ENCODE data around the gene COMMD3. TPM values are rescaled to one million over a fixed set of nuclear protein-coding genes. Genes with fewer than 3 reads are reported as not detected.

The COMMD3 gene
- total RNA-seq, 1 donor = 53.9 TPM

GRCh38 chr10:22280078-22280477 lies 36.1 kb upstream of the COMMD3 start:
- TF ChIP-seq, protein P1, sequence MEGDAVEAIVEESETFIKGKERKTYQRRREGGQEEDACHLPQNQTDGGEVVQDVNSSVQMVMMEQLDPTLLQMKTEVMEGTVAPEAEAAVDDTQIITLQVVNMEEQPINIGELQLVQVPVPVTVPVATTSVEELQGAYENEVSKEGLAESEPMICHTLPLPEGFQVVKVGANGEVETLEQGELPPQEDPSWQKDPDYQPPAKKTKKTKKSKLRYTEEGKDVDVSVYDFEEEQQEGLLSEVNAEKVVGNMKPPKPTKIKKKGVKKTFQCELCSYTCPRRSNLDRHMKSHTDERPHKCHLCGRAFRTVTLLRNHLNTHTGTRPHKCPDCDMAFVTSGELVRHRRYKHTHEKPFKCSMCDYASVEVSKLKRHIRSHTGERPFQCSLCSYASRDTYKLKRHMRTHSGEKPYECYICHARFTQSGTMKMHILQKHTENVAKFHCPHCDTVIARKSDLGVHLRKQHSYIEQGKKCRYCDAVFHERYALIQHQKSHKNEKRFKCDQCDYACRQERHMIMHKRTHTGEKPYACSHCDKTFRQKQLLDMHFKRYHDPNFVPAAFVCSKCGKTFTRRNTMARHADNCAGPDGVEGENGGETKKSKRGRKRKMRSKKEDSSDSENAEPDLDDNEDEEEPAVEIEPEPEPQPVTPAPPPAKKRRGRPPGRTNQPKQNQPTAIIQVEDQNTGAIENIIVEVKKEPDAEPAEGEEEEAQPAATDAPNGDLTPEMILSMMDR (IDR thresholded peaks at IDR 0.05; ENCODE audit: extremely low read depth, low read depth, low read length) = no peak
- Histone ChIP-seq H3K4me1 (ENCODE audit: insufficient read depth, low read length) (no peaks in the 10 kb centered on the region), H3K9me3 (ENCODE audit: low read depth, low read length) (no peaks in the 10 kb centered on the region), H3K4me2 (ENCODE audit: insufficient read depth, low read length) (no peak overlapping the region), H3K27me3 (ENCODE audit: insufficient read depth, low read length) (peaks cover 17% of the 10 kb centered on the region), H3K36me3 (ENCODE audit: insufficient read depth, low read length) (no peaks in the 10 kb centered on the region), H3K79me2 (ENCODE audit: insufficient read depth, low read length) (no peaks in the 10 kb centered on the region), H4K20me1 (ENCODE audit: insufficient read depth, low read length) (no peaks in the 10 kb centered on the region), H3K4me3 (ENCODE audit: insufficient read depth, low read length) (no peak overlapping the region), H2AFZ (ENCODE audit: low read length) (no peak overlapping the region), H3K27ac (ENCODE audit: low read depth, low read length) (no peak overlapping the region)
- peak; percentile 50 for DNase-seq (ENCODE audit: insufficient read length, low spot score, missing footprints)

- TF ChIP-seq, protein P1 (IDR thresholded peaks at IDR 0.05; ENCODE audit: extremely low read depth, low read depth, low read length) = no peak
- H3K9me3 ChIP-seq (ENCODE audit: low read depth, low read length) = no peaks in the 10 kb centered on the region
- peaks cover 7% of the 10 kb centered on the region for H3K27me3 ChIP-seq (ENCODE audit: insufficient read depth, low read length)
- H3K4me2 ChIP-seq (ENCODE audit: insufficient read depth, low read length) = no peak overlapping the region
- H4K20me1 ChIP-seq (ENCODE audit: insufficient read depth, low read length) = no peaks in the 10 kb centered on the region
- H3K27ac ChIP-seq (ENCODE audit: low read depth, low read length) = no peak overlapping the region
- H3K79me2 ChIP-seq (ENCODE audit: insufficient read depth, low read length) = no peaks in the 10 kb centered on the region
- H2AFZ ChIP-seq (ENCODE audit: low read length) = no peak overlapping the region
- DNase-seq (ENCODE audit: insufficient read length, low spot score, missing footprints) = no peak
- no peaks in the 10 kb centered on the region for H3K4me1 ChIP-seq (ENCODE audit: insufficient read depth, low read length)
- no peak overlapping the region for H3K4me3 ChIP-seq (ENCODE audit: insufficient read depth, low read length)
- no peaks in the 10 kb centered on the region for H3K36me3 ChIP-seq (ENCODE audit: insufficient read depth, low read length)
Measured at GRCh38 chr10:22285130-22285529, 31.1 kb upstream of the COMMD3 start.

- Histone ChIP-seq H3K36me3 (ENCODE audit: insufficient read depth, low read length) (no peaks in the 10 kb centered on the region), H3K27me3 (ENCODE audit: insufficient read depth, low read length) (peaks cover 2% of the 10 kb centered on the region), H3K27ac (ENCODE audit: low read depth, low read length) (no peak overlapping the region), H3K4me2 (ENCODE audit: insufficient read depth, low read length) (no peak overlapping the region), H2AFZ (ENCODE audit: low read length) (no peak overlapping the region), H3K9me3 (ENCODE audit: low read depth, low read length) (no peaks in the 10 kb centered on the region), H3K4me1 (ENCODE audit: insufficient read depth, low read length) (no peaks in the 10 kb centered on the region), H3K4me3 (ENCODE audit: insufficient read depth, low read length) (no peak overlapping the region), H3K79me2 (ENCODE audit: insufficient read depth, low read length) (no peaks in the 10 kb centered on the region), H4K20me1 (ENCODE audit: insufficient read depth, low read length) (no peaks in the 10 kb centered on the region)
- no peak for DNase-seq (ENCODE audit: insufficient read length, low spot score, missing footprints)
- TF ChIP-seq, protein P1 (IDR thresholded peaks at IDR 0.05; ENCODE audit: extremely low read depth, low read depth, low read length) = no peak
Measured at GRCh38 chr10:22293747-22294404, 22.3 kb upstream of the COMMD3 start.

DNA sequence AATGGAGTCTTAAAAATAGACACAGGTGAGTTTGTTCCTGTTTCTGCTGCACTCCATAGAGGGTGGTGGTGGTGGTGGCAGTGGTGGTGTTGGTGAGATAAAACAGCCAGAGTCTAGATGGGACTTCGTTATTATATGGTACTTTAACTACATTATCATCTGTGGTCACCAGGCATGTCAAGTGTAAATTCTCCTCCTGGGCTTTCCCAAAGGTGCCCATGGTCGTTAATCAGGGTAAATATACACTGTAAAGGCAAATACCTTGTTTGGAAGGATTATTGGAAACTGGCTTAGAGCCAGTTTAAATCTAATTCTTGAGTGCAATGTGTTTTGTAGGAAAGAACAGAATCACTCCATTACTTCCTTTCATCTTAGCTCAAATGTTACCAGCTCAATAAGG lies 21.5 kb upstream of the COMMD3 start:
- Histone ChIP-seq H3K27ac (ENCODE audit: low read depth, low read length) (no peak overlapping the region), H3K9me3 (ENCODE audit: low read depth, low read length) (no peaks in the 10 kb centered on the region), H3K27me3 (ENCODE audit: insufficient read depth, low read length) (peaks cover 2% of the 10 kb centered on the region), H3K4me2 (ENCODE audit: insufficient read depth, low read length) (no peak overlapping the region), H3K4me1 (ENCODE audit: insufficient read depth, low read length) (no peaks in the 10 kb centered on the region), H3K79me2 (ENCODE audit: insufficient read depth, low read length) (no peaks in the 10 kb centered on the region), H3K36me3 (ENCODE audit: insufficient read depth, low read length) (no peaks in the 10 kb centered on the region), H4K20me1 (ENCODE audit: insufficient read depth, low read length) (no peaks in the 10 kb centered on the region), H3K4me3 (ENCODE audit: insufficient read depth, low read length) (no peak overlapping the region), H2AFZ (ENCODE audit: low read length) (no peak overlapping the region)
- no peak for DNase-seq (ENCODE audit: insufficient read length, low spot score, missing footprints)
- TF ChIP-seq, protein P1 (IDR thresholded peaks at IDR 0.05; ENCODE audit: extremely low read depth, low read depth, low read length) = no peak

Data from osteoblast (primary cell).